Natural killer cell (primary cell): ENCODE data around the gene KIF1B. TPM values are rescaled to one million over a fixed set of nuclear protein-coding genes. Genes with fewer than 3 reads are reported as not detected.

Source experiments
- ATAC-seq, 3 donors: fragments of 150-1000 bp in 2 of 3; fragments of 200-7000 bp in 1 of 3; cut with Tn5 transposase; 1 replicate in 1 of 3; 2 replicates in 2 of 3; pipeline ENCODE4 v1.10.0; 2021; ENCODE audit warnings: mild to moderate bottlenecking in 2 of 3, moderate library complexity in 2 of 3
- DNase-seq, 2 donors: peaks; one replicate each; pipeline versions ENCODE4 v3.0.0 to v3.0.0-alpha.2; 2013 to 2021; ENCODE audit warnings: mixed read lengths in 1 of 2
- H3K27ac ChIP-seq: one replicate; pipeline ENCODE4 v1.5.1; 2013; ENCODE audit warnings: mild to moderate bottlenecking, low read length
- H3K27me3 ChIP-seq: one replicate; pipeline ENCODE4 v1.6.1; 2013; ENCODE audit warnings: low read length; ENCODE audit not compliant: control insufficient read depth, insufficient read depth
- H3K36me3 ChIP-seq: one replicate; pipeline ENCODE4 v1.6.1; 2013; ENCODE audit warnings: low read length; ENCODE audit not compliant: control insufficient read depth, insufficient read depth
- H3K4me1 ChIP-seq: one replicate; pipeline ENCODE4 v1.6.1; 2013; ENCODE audit warnings: low read length; ENCODE audit not compliant: control insufficient read depth, insufficient read depth
- H3K4me3 ChIP-seq: one replicate; pipeline ENCODE4 v1.5.1; 2013; ENCODE audit warnings: low read length
- H3K9me3 ChIP-seq: one replicate; pipeline ENCODE4 v1.6.1; 2013; ENCODE audit warnings: low read length; ENCODE audit not compliant: control insufficient read depth, insufficient read depth
- H3K27ac Mint-ChIP-seq, 2 donors: one replicate each; pipeline ENCODE4 v1.8.0; 2022; ENCODE audit warnings: mild to moderate bottlenecking in 2 of 2, mixed read lengths in 2 of 2, moderate library complexity in 1 of 2
- H3K27me3 Mint-ChIP-seq, 2 donors: one replicate each; pipeline ENCODE4 v1.8.0; 2022; ENCODE audit warnings: low read depth in 2 of 2, mixed read lengths in 2 of 2
- H3K36me3 Mint-ChIP-seq: one replicate; pipeline ENCODE4 v1.8.0; 2022; ENCODE audit warnings: mixed read lengths
- H3K4me1 Mint-ChIP-seq, 2 donors: one replicate each; pipeline ENCODE4 v1.8.0; 2022; ENCODE audit warnings: mixed read lengths in 2 of 2
- H3K4me3 Mint-ChIP-seq: one replicate; pipeline ENCODE4 v1.8.0; 2022; ENCODE audit warnings: mild to moderate bottlenecking, moderate library complexity, mixed read lengths
- H3K9me3 Mint-ChIP-seq, 2 donors: one replicate each; pipeline ENCODE4 v1.8.0; 2022; ENCODE audit warnings: mixed read lengths in 2 of 2
- CTCF ChIP-seq: fragments of 200-600 bp; IDR thresholded peaks from one replicate; pipeline ENCODE4 v1.8.0; 2022; ENCODE audit warnings: antibody characterized with exemption
- WGBS: methylation state at CpG from one replicate; pipeline ENCODE4 v1.1.7; 2013; ENCODE audit warnings: missing lambda C conversion rate; ENCODE audit not compliant: insufficient coverage; 5-methylcytosine and 5-hydroxymethylcytosine counted together
- intact Hi-C: fragments of 100-400 bp; cut with micrococcal nuclease; formaldehyde crosslinking; loops from one replicate; pipeline ENCODE4 v1.14.2; 2022
- total RNA-seq, 4 donors: library from RNA; stranded (reverse); fragments of 120-200 nt in 1 of 4; gene quantifications; one replicate each; pipeline versions ENCODE4 v1.2.3 to v1.2.4, GENCODE V29; 2013 to 2022

The KIF1B gene
- total RNA-seq, 3 donors from 2014 or later (not counting 1 experiment from before 2014, with no cell fraction given) = 15.2 to 22.0 (median 16.3) TPM

DNA sequence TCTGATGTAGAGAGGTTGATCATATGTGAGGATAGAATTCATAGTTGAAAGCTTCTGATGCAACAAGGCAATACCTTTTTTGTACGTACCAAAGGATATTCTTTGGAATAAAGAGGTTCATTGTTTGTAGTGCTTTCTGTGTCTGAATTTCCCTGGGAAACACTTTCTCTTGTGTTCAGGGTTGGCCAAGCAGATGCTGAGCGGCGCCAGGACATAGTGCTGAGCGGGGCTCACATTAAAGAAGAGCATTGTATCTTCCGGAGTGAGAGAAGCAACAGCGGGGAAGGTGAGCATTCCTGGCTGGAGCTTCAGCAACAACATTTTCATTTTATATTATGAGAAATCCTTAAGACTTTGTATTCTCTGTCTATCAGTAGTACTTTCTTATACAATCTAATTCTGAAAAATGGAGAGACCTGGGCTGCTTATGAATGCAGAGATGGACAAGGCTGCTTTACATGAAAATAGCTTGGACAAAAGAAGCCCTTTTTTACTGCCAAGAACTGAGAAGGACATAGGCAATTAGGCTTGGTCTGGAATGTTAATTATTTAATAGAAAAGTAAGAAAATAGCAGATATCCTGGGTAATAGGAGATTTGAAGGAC lies 85.2 kb downstream of the KIF1B start:
- Mint-ChIP-seq H3K27ac (no peak overlapping the region), H3K9me3 (no peaks in the 10 kb centered on the region), H3K36me3 (peaks cover 6% of the 10 kb centered on the region), H3K4me1 (no peaks in the 10 kb centered on the region), H3K4me3 (no peak overlapping the region), H3K27me3 (no peaks in the 10 kb centered on the region)
- WGBS = over 99% methylated on average over 6 of the region's 6 CpGs
- intact Hi-C loops = no loop called here
- DNase-seq (no peak), ATAC-seq (no peak)
- Histone ChIP-seq H3K4me3 (no peak overlapping the region), H3K27me3 (no peaks in the 10 kb centered on the region), H3K4me1 (no peaks in the 10 kb centered on the region), H3K27ac (no peak overlapping the region), H3K9me3 (no peaks in the 10 kb centered on the region), H3K36me3 (peaks cover 25% of the 10 kb centered on the region)
- no peak for TF ChIP-seq CTCF

- Histone ChIP-seq H3K4me1 (peaks cover under 1% of the 10 kb centered on the region), H3K27me3 (no peaks in the 10 kb centered on the region), H3K4me3 (no peak overlapping the region), H3K27ac (no peak overlapping the region), H3K36me3 (peaks cover 24% of the 10 kb centered on the region), H3K9me3 (no peaks in the 10 kb centered on the region)
- intact Hi-C loops = no loop called here
- DNase-seq = no peak
- Mint-ChIP-seq H3K9me3 (no peaks in the 10 kb centered on the region), H3K27ac (no peak overlapping the region), H3K27me3 (no peaks in the 10 kb centered on the region), H3K36me3 (peaks cover 11% of the 10 kb centered on the region), H3K4me1 (peaks cover 5 to 7% of the 10 kb centered on the region in 2 donors), H3K4me3 (no peak overlapping the region)
- WGBS = 91% methylated on average over 1 of the region's 1 CpG
- TF ChIP-seq CTCF = no peak
- no peak for ATAC-seq
These were observed 88.8 kb downstream of the KIF1B start for GRCh38 chr1:10299151-10299550.

- Mint-ChIP-seq H3K36me3 (peaks cover 11% of the 10 kb centered on the region), H3K27me3 (no peaks in the 10 kb centered on the region), H3K9me3 (no peaks in the 10 kb centered on the region), H3K27ac (no peak overlapping the region), H3K4me3 (no peak overlapping the region), H3K4me1 (peaks cover 7 to 11% of the 10 kb centered on the region in 2 donors)
- 96% methylated on average over 6 of the region's 6 CpGs for WGBS
- TF ChIP-seq CTCF = no peak
- DNase-seq (no peak), ATAC-seq (no peak)
- Histone ChIP-seq H3K9me3 (no peaks in the 10 kb centered on the region), H3K4me1 (peaks cover 6% of the 10 kb centered on the region), H3K4me3 (no peak overlapping the region), H3K36me3 (peaks cover 7% of the 10 kb centered on the region), H3K27me3 (no peaks in the 10 kb centered on the region), H3K27ac (no peak overlapping the region)
- intact Hi-C loops = no loop called here
These were observed 92.0 kb downstream of the KIF1B start for GRCh38 chr1:10302416-10302815.

DNA sequence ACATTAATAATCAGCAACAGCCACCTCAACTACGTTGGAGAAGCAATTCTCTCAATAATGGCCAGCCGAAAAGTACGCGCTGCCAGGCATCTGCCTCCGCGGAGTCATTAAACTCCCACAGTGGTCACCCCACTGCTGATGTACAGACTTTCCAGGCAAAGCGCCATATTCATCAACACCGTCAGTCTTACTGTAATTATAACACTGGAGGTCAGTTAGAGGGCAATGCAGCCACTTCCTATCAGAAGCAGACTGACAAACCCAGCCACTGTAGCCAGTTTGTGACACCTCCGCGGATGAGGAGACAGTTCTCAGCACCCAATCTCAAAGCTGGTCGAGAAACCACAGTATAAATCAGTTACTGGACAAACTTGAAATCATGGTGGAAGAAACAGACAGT lies 93.9 kb downstream of the KIF1B start:
- H3K27ac ChIP-seq = no peak overlapping the region

More for the DNA sequence above, 93.9 kb downstream of the KIF1B start:
- H3K9me3 Mint-ChIP-seq = no peaks in the 10 kb centered on the region
- H3K4me1 ChIP-seq = peaks cover 12% of the 10 kb centered on the region
- no peak overlapping the region for H3K4me3 Mint-ChIP-seq
- peaks cover 11% of the 10 kb centered on the region for H3K36me3 Mint-ChIP-seq
- 66% methylated on average over 11 of the region's 11 CpGs for WGBS
- peak overlapping the region in 1 of 2 donors; percentile 69 for H3K27ac Mint-ChIP-seq
- DNase-seq (peak in 1 of 2 donors; percentile 26), ATAC-seq (peak; percentile 57 to 70 (median 69))
- no peaks in the 10 kb centered on the region for H3K27me3 ChIP-seq
- intact Hi-C loops = no loop called here
- no peaks in the 10 kb centered on the region for H3K9me3 ChIP-seq
- TF ChIP-seq CTCF = no peak
- peaks cover 25 to 28% of the 10 kb centered on the region in 2 donors for H3K4me1 Mint-ChIP-seq
- H3K27me3 Mint-ChIP-seq = no peaks in the 10 kb centered on the region
- no peak overlapping the region for H3K4me3 ChIP-seq
- peaks cover 4% of the 10 kb centered on the region for H3K36me3 ChIP-seq
